Skeletal muscle tissue (tissue), 4 donors: Measurements from ENCODE around the gene BSDC1. TPM values are rescaled to one million over a fixed set of nuclear protein-coding genes. Genes with fewer than 3 reads are reported as not detected.

Experiments used
- H3K27ac ChIP-seq: one replicate; pipeline ENCODE4 v1.7.0; 2013; ENCODE audit warnings: mild to moderate bottlenecking, low read depth, low read length, inconsistent platforms
- H3K27me3 ChIP-seq, 3 donors: one replicate each; pipeline ENCODE4 v1.7.0; 2013; ENCODE audit warnings: low read length in 3 of 3; ENCODE audit not compliant: control insufficient read depth in 3 of 3, insufficient read depth in 3 of 3
- H3K36me3 ChIP-seq, 3 donors: one replicate each; pipeline ENCODE4 v1.7.0; 2013; ENCODE audit warnings: low read length in 3 of 3; ENCODE audit not compliant: control insufficient read depth in 3 of 3, insufficient read depth in 3 of 3
- H3K4me1 ChIP-seq, 3 donors: one replicate each; pipeline ENCODE4 v1.7.0; 2013; ENCODE audit warnings: low read length in 3 of 3, mild to moderate bottlenecking in 3 of 3; ENCODE audit not compliant: control insufficient read depth in 3 of 3, insufficient read depth in 3 of 3
- H3K4me3 ChIP-seq, 3 donors: one replicate each; pipeline ENCODE4 v1.7.0; 2013; ENCODE audit warnings: low read length in 3 of 3
- H3K9ac ChIP-seq, 3 donors: one replicate each; pipeline ENCODE4 v1.7.0; 2013; ENCODE audit warnings: low read length in 3 of 3, mild to moderate bottlenecking in 3 of 3, moderate library complexity in 2 of 3, low read depth in 1 of 3
- H3K9me3 ChIP-seq, 3 donors: one replicate each; pipeline ENCODE4 v1.7.0; 2013; ENCODE audit warnings: low read length in 3 of 3; ENCODE audit not compliant: control insufficient read depth in 3 of 3
- total RNA-seq: library from RNA; depleted of rRNA; stranded (reverse); fragments of >200 nt; gene quantifications from one replicate; pipeline ENCODE4 v1.2.3, GENCODE V29; 2014
- donor health status: Osteomylitis.

BSDC1 gene
- total RNA-seq, 1 donor from 2014 or later: 37.1 TPM

DNA sequence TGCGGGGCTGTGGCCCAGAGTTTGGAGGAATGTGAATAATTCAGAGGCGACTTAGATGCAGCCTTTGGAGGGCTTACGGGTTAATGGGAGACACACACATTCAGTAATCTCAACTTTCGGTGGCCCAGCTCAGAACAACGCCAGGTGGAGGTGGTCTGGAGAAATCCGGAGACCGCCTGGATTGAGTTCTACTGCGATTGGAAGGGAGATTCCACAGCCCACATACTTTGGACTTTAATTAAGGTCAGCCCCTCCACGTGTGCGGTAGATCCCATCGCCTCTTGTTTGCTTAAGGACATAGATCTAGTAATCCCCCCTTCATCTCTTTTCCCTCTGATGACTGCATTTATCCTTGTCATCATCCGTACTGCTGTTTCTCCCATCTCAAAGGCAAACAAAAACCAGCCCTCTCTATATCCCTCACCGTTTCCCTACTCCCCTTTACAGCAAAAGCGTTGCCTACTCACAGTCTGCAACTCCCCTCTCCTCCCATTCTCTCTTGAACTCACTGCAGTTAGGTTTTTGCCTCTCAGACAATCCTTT, 720 bp upstream of the BSDC1 start:
- Histone ChIP-seq H3K4me1 (peaks cover 19 to 38% (median 27%) of the 10 kb centered on the region in 3 donors), H3K27ac (peak overlapping the region; percentile 98), H3K9me3 (no peaks in the 10 kb centered on the region), H3K27me3 (no peaks in the 10 kb centered on the region), H3K9ac (peak overlapping the region; percentile 95 to 97 (median 95)), H3K36me3 (peaks cover 15 to 29% (median 22%) of the 10 kb centered on the region in 3 donors), H3K4me3 (peak overlapping the region; percentile 89 to 98 (median 92))

- Histone ChIP-seq H3K9me3 (no peaks in the 10 kb centered on the region), H3K36me3 (peaks cover 21 to 39% (median 32%) of the 10 kb centered on the region in 3 donors), H3K4me3 (peak overlapping the region; percentile 89 to 98 (median 92)), H3K27me3 (no peaks in the 10 kb centered on the region), H3K27ac (peak overlapping the region; percentile 98), H3K4me1 (peaks cover 19 to 38% (median 27%) of the 10 kb centered on the region in 3 donors), H3K9ac (peak overlapping the region; percentile 95 to 97 (median 96))
Measured at GRCh38 chr1:32393832-32394140, 455 bp downstream of the BSDC1 start.

DNA sequence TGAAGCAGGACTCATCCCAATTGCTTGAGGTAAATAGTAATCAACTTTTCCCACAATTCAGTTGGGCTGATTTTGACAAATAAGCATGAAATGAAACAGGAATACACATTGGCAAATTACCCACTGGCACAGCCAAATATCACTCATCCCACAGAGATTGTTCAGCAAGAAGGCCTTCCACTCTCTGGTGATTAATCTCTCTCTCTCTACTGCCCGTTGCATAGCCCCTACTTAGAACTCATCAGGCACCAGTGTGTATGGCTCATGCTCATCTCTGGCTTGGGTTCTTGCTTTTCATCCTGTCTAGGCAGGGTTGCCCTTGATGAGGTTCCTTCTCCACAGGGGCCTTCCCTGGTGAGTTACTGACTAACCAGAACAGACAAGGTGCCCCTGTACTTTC, 1.1 kb downstream of the BSDC1 start:
- H3K9me3 ChIP-seq: no peaks in the 10 kb centered on the region
- H3K27ac ChIP-seq: peak overlapping the region; percentile 98
- H3K4me3 ChIP-seq: peak overlapping the region; percentile 89 to 98 (median 92)
- peaks cover 19 to 38% (median 27%) of the 10 kb centered on the region in 3 donors for H3K4me1 ChIP-seq
- H3K27me3 ChIP-seq: no peaks in the 10 kb centered on the region
- peak overlapping the region; percentile 95 to 97 (median 96) for H3K9ac ChIP-seq
- H3K36me3 ChIP-seq: peaks cover 24 to 39% (median 37%) of the 10 kb centered on the region in 3 donors

DNA sequence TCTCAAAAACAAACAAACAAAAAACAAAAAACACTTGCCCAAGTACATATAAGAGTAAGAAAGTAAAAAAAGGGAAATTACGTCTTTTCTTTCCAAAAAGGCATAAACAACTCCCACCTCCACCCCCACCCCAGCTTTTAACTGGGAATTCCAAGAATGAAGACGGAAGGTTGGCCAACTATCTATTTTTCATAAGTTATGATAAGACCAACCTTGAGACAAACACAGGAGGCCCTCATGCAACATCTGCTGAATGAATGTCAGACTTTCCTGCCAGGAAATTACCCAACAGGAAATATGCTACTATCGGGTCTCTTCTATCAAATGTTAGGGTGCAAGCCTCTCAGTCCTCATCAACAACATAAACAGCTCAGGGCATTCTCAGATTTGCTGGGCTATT, 1.9 kb downstream of the BSDC1 start:
- Histone ChIP-seq H3K9me3 (no peaks in the 10 kb centered on the region), H3K9ac (no peak overlapping the region), H3K4me3 (peak overlapping the region in 1 of 3 donors; percentile 24), H3K27ac (no peak overlapping the region), H3K27me3 (no peaks in the 10 kb centered on the region), H3K4me1 (peaks cover 19 to 38% (median 27%) of the 10 kb centered on the region in 3 donors), H3K36me3 (peaks cover 28 to 45% (median 42%) of the 10 kb centered on the region in 3 donors)

DNA sequence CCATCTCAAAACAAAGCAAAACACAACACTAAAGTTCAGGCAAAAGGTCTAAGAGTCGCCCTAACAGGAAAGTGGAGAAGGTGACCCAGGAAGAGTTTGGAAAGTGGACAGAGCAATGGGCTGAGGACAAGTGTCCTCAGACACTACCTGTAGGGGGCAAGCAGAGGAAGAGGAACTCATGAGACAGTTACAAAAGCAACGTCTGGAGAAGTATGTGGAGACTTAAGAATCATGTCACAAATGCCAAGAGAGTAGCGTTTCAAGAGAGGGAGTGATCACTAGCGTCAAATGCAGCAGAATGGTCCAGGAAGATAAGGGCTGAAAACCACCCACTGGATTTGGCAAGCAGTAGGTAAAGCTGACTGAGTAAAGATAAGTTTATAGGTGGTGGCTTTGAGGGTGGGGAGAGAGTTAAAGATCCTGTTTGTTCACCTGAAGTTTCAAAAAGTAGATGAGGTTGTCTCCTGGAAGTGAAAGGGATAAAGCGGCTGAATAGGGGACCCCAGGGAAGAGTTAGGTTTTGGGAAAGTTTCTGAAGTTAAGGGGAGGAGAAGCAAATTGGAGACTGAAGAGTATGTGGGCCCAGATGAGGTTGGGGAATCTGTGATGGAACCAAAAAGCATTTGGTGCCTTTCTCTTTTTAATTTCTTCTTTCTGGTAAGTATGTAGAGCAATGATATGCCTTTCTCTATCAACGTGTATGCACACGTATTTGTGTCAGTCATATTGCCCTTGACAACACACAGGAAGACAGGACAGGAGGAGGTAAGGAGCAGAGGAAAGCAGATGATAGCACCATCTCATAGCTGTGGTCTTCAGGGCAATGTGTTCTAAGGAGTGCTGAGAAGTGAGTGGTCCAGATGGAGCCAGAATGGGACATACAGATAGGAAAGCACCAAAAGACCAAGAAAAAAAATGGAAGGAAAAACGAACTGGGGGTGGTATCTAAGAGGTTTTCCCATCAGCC, 3.1 kb downstream of the BSDC1 start:
- H3K27ac ChIP-seq: no peak overlapping the region
- peaks cover 19 to 38% (median 27%) of the 10 kb centered on the region in 3 donors for H3K4me1 ChIP-seq
- H3K36me3 ChIP-seq: peaks cover 34 to 52% (median 52%) of the 10 kb centered on the region in 3 donors
- H3K27me3 ChIP-seq: no peaks in the 10 kb centered on the region
- H3K9ac ChIP-seq: no peak overlapping the region
- H3K9me3 ChIP-seq: no peaks in the 10 kb centered on the region
- no peak overlapping the region for H3K4me3 ChIP-seq

- H3K4me1 ChIP-seq: peaks cover 15 to 28% (median 20%) of the 10 kb centered on the region in 3 donors
- H3K27me3 ChIP-seq: no peaks in the 10 kb centered on the region
- no peak overlapping the region for H3K4me3 ChIP-seq
- H3K9ac ChIP-seq: no peak overlapping the region
- H3K36me3 ChIP-seq: peaks cover 38 to 74% (median 73%) of the 10 kb centered on the region in 3 donors
- H3K27ac ChIP-seq: no peak overlapping the region
- no peaks in the 10 kb centered on the region for H3K9me3 ChIP-seq
Measured at GRCh38 chr1:32388641-32389040, 5.6 kb downstream of the BSDC1 start.

- peaks cover 53 to 85% (median 77%) of the 10 kb centered on the region in 3 donors for H3K36me3 ChIP-seq
- H3K4me1 ChIP-seq: peaks cover 0 to 11% (median 3%) of the 10 kb centered on the region in 3 donors
- no peak overlapping the region for H3K9ac ChIP-seq
- H3K9me3 ChIP-seq: no peaks in the 10 kb centered on the region
- H3K27me3 ChIP-seq: no peaks in the 10 kb centered on the region
- H3K4me3 ChIP-seq: no peak overlapping the region
- no peak overlapping the region for H3K27ac ChIP-seq
Measured at GRCh38 chr1:32386676-32387392, 7.4 kb downstream of the BSDC1 start.

DNA sequence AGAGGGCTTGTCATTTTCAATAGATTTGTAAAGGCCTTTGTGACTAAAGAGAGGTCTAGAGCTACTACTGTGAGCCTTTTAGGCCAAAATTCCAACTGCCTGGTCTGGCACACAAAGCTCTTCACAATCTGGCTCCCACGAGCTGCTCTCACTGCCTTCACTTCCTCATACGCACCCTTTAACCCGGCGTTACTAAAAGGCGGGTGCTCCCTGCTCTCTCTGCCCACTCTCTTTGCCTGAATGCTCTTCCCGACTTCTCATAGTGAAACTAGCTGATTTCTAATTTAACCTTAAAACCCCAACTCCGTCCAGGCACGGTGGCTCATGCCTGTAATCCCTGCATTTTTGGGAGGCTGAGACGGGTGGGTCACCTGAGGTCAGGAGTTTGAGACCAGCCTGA, 14.2 kb downstream of the BSDC1 start:
- Histone ChIP-seq H3K4me1 (no peaks in the 10 kb centered on the region), H3K4me3 (no peak overlapping the region), H3K9me3 (no peaks in the 10 kb centered on the region), H3K9ac (no peak overlapping the region), H3K36me3 (peaks cover 83 to 93% (median 91%) of the 10 kb centered on the region in 3 donors), H3K27me3 (no peaks in the 10 kb centered on the region), H3K27ac (no peak overlapping the region)

- no peak overlapping the region for H3K27ac ChIP-seq
- H3K4me3 ChIP-seq: no peak overlapping the region
- H3K9ac ChIP-seq: no peak overlapping the region
- H3K36me3 ChIP-seq: peaks cover 90 to 94% (median 92%) of the 10 kb centered on the region in 3 donors
- H3K27me3 ChIP-seq: no peaks in the 10 kb centered on the region
- H3K4me1 ChIP-seq: no peaks in the 10 kb centered on the region
- H3K9me3 ChIP-seq: no peaks in the 10 kb centered on the region
Measured at GRCh38 chr1:32377541-32378220, 16.6 kb downstream of the BSDC1 start.
